Tibial artery (tissue), 4 donors: ENCODE results near the gene WWP2.

Experiments
- DNase-seq, 2 donors: peaks; one replicate each; pipeline ENCODE4 v3.0.0-alpha.2; 2019
- H3K27ac ChIP-seq, 2 donors: fragments of 200-600 bp; sonication (generic) in 1 of 2; 1 replicate in 1 of 2; 2 replicates in 1 of 2; pipeline ENCODE4 v1.5.1; 2018 to 2019; ENCODE audit warnings: mild to moderate bottlenecking in 1 of 2
- H3K27me3 ChIP-seq, 2 donors: fragments of 200-600 bp; sonication (generic) in 1 of 2; one replicate each; pipeline versions ENCODE4 v1.5.1 to v1.6.0; 2016 to 2019
- H3K36me3 ChIP-seq, 3 donors: fragments of 200-600 bp; sonication (generic) in 2 of 3; one replicate each; pipeline ENCODE4 v1.5.1; 2016 to 2019; ENCODE audit warnings: mild to moderate bottlenecking in 2 of 3
- H3K4me1 ChIP-seq, 4 donors: fragments of 200-600 bp; sonication (generic) in 2 of 4; 1 replicate in 3 of 4; 2 replicates in 1 of 4; pipeline ENCODE4 v1.5.1; 2016 to 2019
- H3K4me3 ChIP-seq, 2 donors: fragments of 200-600 bp; sonication (generic) in 1 of 2; 1 replicate in 1 of 2; 2 replicates in 1 of 2; pipeline ENCODE4 v1.5.1; 2018 to 2019; ENCODE audit warnings: mild to moderate bottlenecking in 2 of 2
- H3K9me3 ChIP-seq, 3 donors: fragments of 200-600 bp; sonication (generic) in 1 of 3; one replicate each; pipeline ENCODE4 v1.5.1; 2016 to 2019
- CTCF ChIP-seq, 2 experiments: fragments of 200-600 bp in 1 of 2; fragments of 450-650 bp in 1 of 2; IDR thresholded peaks; one replicate each; pipeline ENCODE4 v1.5.1; 2017 to 2019; ENCODE audit warnings: antibody characterized with exemption in 2 of 2, mild to moderate bottlenecking in 1 of 2, moderate library complexity in 1 of 2
- intact Hi-C: fragments of 100-400 bp; cut with DNase I; formaldehyde crosslinking; loops from one replicate; pipeline ENCODE4 v1.15.0; 2023; ENCODE audit warnings: low total_unique reads

WWP2 gene

GRCh38 chr16:69761983-69762813 lies at the start of gene WWP2:
WWP2 (plus strand) TSS chr16:69762332; CDS start chr16:69787011, 24,679 bp downstream.
- no peaks in the 10 kb centered on the region for H3K9me3 ChIP-seq
- intact Hi-C loops: no loop called here
- TF ChIP-seq CTCF (IDR thresholded peaks at IDR 0.05): peak in 1 of 2 experiments; percentile 25
- peak within 1 kb of the TSS; percentile 79 to 96 for H3K4me3 ChIP-seq
- peak within 1 kb of the TSS; percentile 87 to 91 for H3K27ac ChIP-seq
- H3K27me3 ChIP-seq: no peaks in the 10 kb centered on the region
- peaks cover 0 to 16% (median 6%) of the 10 kb centered on the region in 4 donors for H3K4me1 ChIP-seq
- DNase-seq: peak; percentile 57 to 84
- no peaks in the 10 kb centered on the region for H3K36me3 ChIP-seq

GRCh38 chr16:69712914-69713581 lies 49.1 kb upstream of the WWP2 start:
- H3K36me3 ChIP-seq: peaks cover 25 to 74% (median 62%) of the 10 kb centered on the region in 3 donors
- intact Hi-C loops: no loop called here
- H3K9me3 ChIP-seq: no peaks in the 10 kb centered on the region
- no peak overlapping the region for H3K27ac ChIP-seq
- DNase-seq: peak in 1 of 2 donors; percentile 25
- no peaks in the 10 kb centered on the region for H3K27me3 ChIP-seq
- H3K4me1 ChIP-seq: peaks cover 0 to 19% (median 3%) of the 10 kb centered on the region in 4 donors
- TF ChIP-seq CTCF (IDR thresholded peaks at IDR 0.05): no peak
- H3K4me3 ChIP-seq: no peak overlapping the region

- Histone ChIP-seq H3K4me1 (peaks cover 0 to 6% (median 0%) of the 10 kb centered on the region in 4 donors), H3K27ac (no peak overlapping the region), H3K9me3 (no peaks in the 10 kb centered on the region), H3K4me3 (no peak overlapping the region), H3K27me3 (no peaks in the 10 kb centered on the region), H3K36me3 (peaks cover 24 to 63% (median 56%) of the 10 kb centered on the region in 3 donors)
- intact Hi-C loops: no loop called here
- DNase-seq: no peak
- no peak for TF ChIP-seq CTCF (IDR thresholded peaks at IDR 0.05)
These were observed 45.1 kb upstream of the WWP2 start for GRCh38 chr16:69717066-69717465.

GRCh38 chr16:69718111-69718764 lies 43.9 kb upstream of the WWP2 start:
- no peak for TF ChIP-seq CTCF (IDR thresholded peaks at IDR 0.05)
- H3K4me1 ChIP-seq: no peaks in the 10 kb centered on the region
- H3K27me3 ChIP-seq: no peaks in the 10 kb centered on the region
- peak in 1 of 2 donors; percentile 3 for DNase-seq
- H3K9me3 ChIP-seq: no peaks in the 10 kb centered on the region
- intact Hi-C loops: no loop called here
- no peak overlapping the region for H3K4me3 ChIP-seq
- H3K27ac ChIP-seq: no peak overlapping the region
- peaks cover 12 to 51% (median 44%) of the 10 kb centered on the region in 3 donors for H3K36me3 ChIP-seq

GRCh38 chr16:69720822-69721430 lies 41.2 kb upstream of the WWP2 start:
- Histone ChIP-seq H3K36me3 (peaks cover 11 to 24% (median 20%) of the 10 kb centered on the region in 3 donors), H3K9me3 (no peaks in the 10 kb centered on the region), H3K27ac (no peak overlapping the region), H3K4me1 (peaks cover 0 to 20% (median 6%) of the 10 kb centered on the region in 4 donors), H3K27me3 (no peaks in the 10 kb centered on the region), H3K4me3 (no peak overlapping the region)
- intact Hi-C loops: no loop called here
- DNase-seq: peak in 1 of 2 donors; percentile 39
- no peak for TF ChIP-seq CTCF (IDR thresholded peaks at IDR 0.05)
